Activated CD4-positive, alpha-beta T cell treated with anti-CD3 and anti-CD28 coated beads, Interleukin-2, amount 50 U/mL, for 48 hours (primary cell): Measurements from ENCODE around the gene KLHDC4.
"Not testable (repeated sequence)": the region's sequence is repeated elsewhere in the genome, so short reads cannot be mapped to it uniquely, and the experiment has no call there.

Experiments used
- DNase-seq, 2 experiments: peaks; one replicate each; pipeline ENCODE4 v3.0.0-alpha.2; 2020

Gene KLHDC4

GRCh38 chr16:87681051-87681602 is 84.7 kb downstream of the KLHDC4 start:
- not testable (repeated sequence) for DNase-seq

- no peak for DNase-seq
Observed at GRCh38 chr16:87680272-87680644, 85.5 kb downstream of the KLHDC4 start.

- no peak for DNase-seq
Observed at GRCh38 chr16:87679593-87680271, 86.1 kb downstream of the KLHDC4 start.

- DNase-seq: no peak
Observed at GRCh38 chr16:87678618-87679017, 87.2 kb downstream of the KLHDC4 start.

- no peak for DNase-seq
Observed at GRCh38 chr16:87677830-87678229, 88.0 kb downstream of the KLHDC4 start.

GRCh38 chr16:87675111-87675719 is 90.6 kb downstream of the KLHDC4 start:
- DNase-seq: no peak

GRCh38 chr16:87674419-87674818 is 91.4 kb downstream of the KLHDC4 start:
- DNase-seq: no peak

GRCh38 chr16:87671715-87672270 is 94.0 kb downstream of the KLHDC4 start:
- no peak for DNase-seq

- no peak for DNase-seq
Observed at GRCh38 chr16:87671221-87671620, 94.6 kb downstream of the KLHDC4 start.

- no peak for DNase-seq
Observed at GRCh38 chr16:87669672-87670071, 96.1 kb downstream of the KLHDC4 start.

GRCh38 chr16:87667946-87668345 is 97.8 kb downstream of the KLHDC4 start:
- no peak for DNase-seq

GRCh38 chr16:87667443-87667842 is 98.3 kb downstream of the KLHDC4 start:
- no peak for DNase-seq

- DNase-seq: no peak
Observed at GRCh38 chr16:87666919-87667318, 98.9 kb downstream of the KLHDC4 start.

- DNase-seq: no peak
Observed at GRCh38 chr16:87665193-87665592, 100.6 kb downstream of the KLHDC4 start.

- DNase-seq: no peak
Observed at GRCh38 chr16:87664792-87665191, 101.0 kb downstream of the KLHDC4 start.

GRCh38 chr16:87662254-87663204 is 103.3 kb downstream of the KLHDC4 start:
- no peak for DNase-seq

- DNase-seq: peak; percentile 22 to 39
Observed at GRCh38 chr16:87661561-87661960, 104.2 kb downstream of the KLHDC4 start.

- DNase-seq: no peak
Observed at GRCh38 chr16:87658564-87659225, 107.1 kb downstream of the KLHDC4 start.
